Nephron progenitor cell (in vitro differentiated cells): Measurements from ENCODE around the gene EYA2.

Experiments
- DNase-seq: peaks from one replicate; pipeline ENCODE4 v3.0.0; 2021
- H3K27ac Mint-ChIP-seq: 2 replicates; pipeline ENCODE4 v1.8.0; 2021; ENCODE audit warnings: mild to moderate bottlenecking, moderate library complexity, mixed read lengths
- H3K27me3 Mint-ChIP-seq: 2 replicates; pipeline ENCODE4 v1.8.0; 2021; ENCODE audit warnings: mild to moderate bottlenecking, low read depth, mixed read lengths; ENCODE audit not compliant: poor library complexity
- H3K36me3 Mint-ChIP-seq: 2 replicates; pipeline ENCODE4 v1.8.0; 2021; ENCODE audit warnings: low read depth, mixed read lengths
- H3K4me1 Mint-ChIP-seq: 2 replicates; pipeline ENCODE4 v1.8.0; 2021; ENCODE audit warnings: mixed read lengths
- H3K4me3 Mint-ChIP-seq: 2 replicates; pipeline ENCODE4 v1.8.0; 2021; ENCODE audit warnings: mild to moderate bottlenecking, moderate library complexity, mixed read lengths
- H3K9me3 Mint-ChIP-seq: 2 replicates; pipeline ENCODE4 v1.8.0; 2021; ENCODE audit warnings: mild to moderate bottlenecking, moderate library complexity, mixed read lengths
- CTCF ChIP-seq: fragments of 200-600 bp; sonication (generic); IDR thresholded peaks from 2 replicates; pipeline ENCODE4 v1.5.0; 2021; ENCODE audit warnings: antibody characterized with exemption

Gene EYA2

GRCh38 chr20:47178277-47178676 lies 283.6 kb downstream of the EYA2 start:
- H3K27me3 Mint-ChIP-seq = peaks cover 7% of the 10 kb centered on the region
- no peaks in the 10 kb centered on the region for H3K4me1 Mint-ChIP-seq
- H3K27ac Mint-ChIP-seq = no peak overlapping the region
- H3K9me3 Mint-ChIP-seq = peaks cover 5% of the 10 kb centered on the region
- no peak overlapping the region for H3K4me3 Mint-ChIP-seq
- peaks cover 13% of the 10 kb centered on the region for H3K36me3 Mint-ChIP-seq
- no peak for TF ChIP-seq CTCF
- no peak for DNase-seq

- no peak for DNase-seq
- TF ChIP-seq CTCF = no peak
- Mint-ChIP-seq H3K36me3 (peaks cover 13% of the 10 kb centered on the region), H3K27me3 (peaks cover 3% of the 10 kb centered on the region), H3K4me3 (no peak overlapping the region), H3K4me1 (no peaks in the 10 kb centered on the region), H3K9me3 (peaks cover 5% of the 10 kb centered on the region), H3K27ac (no peak overlapping the region)
These were observed 284.2 kb downstream of the EYA2 start for GRCh38 chr20:47178851-47179250.

- Mint-ChIP-seq H3K36me3 (peaks cover 13% of the 10 kb centered on the region), H3K9me3 (peaks cover 5% of the 10 kb centered on the region), H3K4me1 (no peaks in the 10 kb centered on the region), H3K27me3 (peaks cover 3% of the 10 kb centered on the region), H3K4me3 (no peak overlapping the region), H3K27ac (no peak overlapping the region)
- DNase-seq = no peak
- no peak for TF ChIP-seq CTCF
These were observed 284.6 kb downstream of the EYA2 start for GRCh38 chr20:47179267-47179666.

- Mint-ChIP-seq H3K4me3 (no peak overlapping the region), H3K27ac (no peak overlapping the region), H3K4me1 (peaks cover 5% of the 10 kb centered on the region), H3K9me3 (peaks cover 5% of the 10 kb centered on the region), H3K27me3 (no peaks in the 10 kb centered on the region), H3K36me3 (peaks cover 13% of the 10 kb centered on the region)
- DNase-seq = no peak
- TF ChIP-seq CTCF = no peak
These were observed 286.6 kb downstream of the EYA2 start for GRCh38 chr20:47181056-47181862.

- no peak for DNase-seq
- Mint-ChIP-seq H3K9me3 (peaks cover 5% of the 10 kb centered on the region), H3K27ac (no peak overlapping the region), H3K36me3 (peaks cover 13% of the 10 kb centered on the region), H3K4me3 (no peak overlapping the region), H3K27me3 (no peaks in the 10 kb centered on the region), H3K4me1 (peaks cover 5% of the 10 kb centered on the region)
- no peak for TF ChIP-seq CTCF
These were observed 288.7 kb downstream of the EYA2 start for GRCh38 chr20:47183367-47183766.
